Fibroblast of mammary gland (primary cell): ENCODE data around the gene CPNE5.

Experiments used
- DNase-seq: peaks from one replicate; pipeline ENCODE4 v3.0.0-alpha.2; 2010; ENCODE audit warnings: low read depth
- H3K4me3 ChIP-seq: 2 replicates; pipeline ENCODE4 v1.5.1; 2011; ENCODE audit warnings: low read depth, mild to moderate bottlenecking, low read length, moderate library complexity; ENCODE audit not compliant: control insufficient read depth
- TF ChIP-seq, protein P1 (sequence below): conservative IDR thresholded peaks from 2 replicates; pipeline ENCODE4 v1.5.1; 2011; ENCODE audit warnings: low read depth, low read length, inconsistent platforms; ENCODE audit not compliant: control insufficient read depth, insufficient read depth

CPNE5 gene

DNA sequence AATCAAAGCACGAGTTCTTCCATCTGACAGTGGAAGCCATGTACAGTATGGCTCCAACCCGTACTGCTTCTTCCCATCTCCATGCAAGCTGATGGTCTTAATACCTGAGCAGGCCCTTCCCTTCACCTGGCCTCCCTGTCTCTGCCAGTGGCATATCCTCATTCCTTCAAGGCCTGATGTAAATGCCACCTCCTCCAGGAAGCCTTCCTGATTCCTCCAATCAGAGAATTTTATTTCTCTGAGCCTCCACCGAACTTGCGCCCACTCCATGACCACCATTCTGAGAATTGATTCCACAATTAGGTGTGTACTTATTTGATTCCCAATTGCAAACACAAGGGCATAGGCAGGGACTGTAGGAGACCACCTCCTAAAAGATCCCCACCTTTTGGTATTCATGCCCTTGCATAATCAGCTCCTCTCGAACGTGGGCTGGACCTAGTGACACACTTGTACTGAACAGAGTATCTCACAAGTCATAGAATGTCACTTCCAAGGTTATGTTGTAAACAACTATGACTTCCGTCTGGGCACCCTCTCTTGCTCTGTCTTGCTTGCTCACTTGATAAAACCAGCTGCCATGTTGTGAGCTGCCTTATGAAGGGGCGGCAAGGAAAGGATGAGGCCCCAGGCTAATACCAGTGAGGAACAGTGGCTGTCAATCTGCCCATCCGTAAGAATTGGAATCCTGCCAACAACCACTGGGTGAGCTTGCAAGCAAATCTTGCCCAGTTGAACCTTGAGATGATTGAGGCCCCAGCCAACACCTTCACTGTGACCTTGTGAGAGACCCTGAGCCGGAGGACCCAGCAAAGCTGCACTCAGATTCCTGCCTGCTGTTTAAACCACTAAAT is 38.8 kb downstream of the CPNE5 start:
- TF ChIP-seq, protein P1, sequence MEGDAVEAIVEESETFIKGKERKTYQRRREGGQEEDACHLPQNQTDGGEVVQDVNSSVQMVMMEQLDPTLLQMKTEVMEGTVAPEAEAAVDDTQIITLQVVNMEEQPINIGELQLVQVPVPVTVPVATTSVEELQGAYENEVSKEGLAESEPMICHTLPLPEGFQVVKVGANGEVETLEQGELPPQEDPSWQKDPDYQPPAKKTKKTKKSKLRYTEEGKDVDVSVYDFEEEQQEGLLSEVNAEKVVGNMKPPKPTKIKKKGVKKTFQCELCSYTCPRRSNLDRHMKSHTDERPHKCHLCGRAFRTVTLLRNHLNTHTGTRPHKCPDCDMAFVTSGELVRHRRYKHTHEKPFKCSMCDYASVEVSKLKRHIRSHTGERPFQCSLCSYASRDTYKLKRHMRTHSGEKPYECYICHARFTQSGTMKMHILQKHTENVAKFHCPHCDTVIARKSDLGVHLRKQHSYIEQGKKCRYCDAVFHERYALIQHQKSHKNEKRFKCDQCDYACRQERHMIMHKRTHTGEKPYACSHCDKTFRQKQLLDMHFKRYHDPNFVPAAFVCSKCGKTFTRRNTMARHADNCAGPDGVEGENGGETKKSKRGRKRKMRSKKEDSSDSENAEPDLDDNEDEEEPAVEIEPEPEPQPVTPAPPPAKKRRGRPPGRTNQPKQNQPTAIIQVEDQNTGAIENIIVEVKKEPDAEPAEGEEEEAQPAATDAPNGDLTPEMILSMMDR: no peak
- no peak for DNase-seq
- H3K4me3 ChIP-seq: no peak overlapping the region

DNA sequence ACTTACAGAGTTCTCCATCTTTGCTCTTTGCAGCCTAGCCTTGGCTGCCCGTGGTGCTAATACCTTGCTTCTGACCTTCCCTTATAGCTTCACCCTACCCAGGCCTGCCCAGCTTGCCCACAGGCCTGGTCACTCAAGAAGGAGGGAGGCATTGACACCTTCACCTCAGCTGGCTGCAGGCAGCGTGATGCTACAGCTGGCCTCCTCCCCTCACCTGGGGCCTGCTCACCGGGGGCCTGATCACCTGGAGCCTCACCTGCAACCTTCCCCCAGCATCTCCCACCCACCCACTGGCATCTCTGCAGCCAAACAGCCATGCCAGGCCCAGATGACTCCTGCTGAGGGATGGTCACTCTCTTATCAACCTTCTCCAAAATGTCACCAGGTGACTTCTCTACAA is 40.4 kb downstream of the CPNE5 start:
- TF ChIP-seq, protein P1: no peak
- DNase-seq: no peak
- no peak overlapping the region for H3K4me3 ChIP-seq

DNA sequence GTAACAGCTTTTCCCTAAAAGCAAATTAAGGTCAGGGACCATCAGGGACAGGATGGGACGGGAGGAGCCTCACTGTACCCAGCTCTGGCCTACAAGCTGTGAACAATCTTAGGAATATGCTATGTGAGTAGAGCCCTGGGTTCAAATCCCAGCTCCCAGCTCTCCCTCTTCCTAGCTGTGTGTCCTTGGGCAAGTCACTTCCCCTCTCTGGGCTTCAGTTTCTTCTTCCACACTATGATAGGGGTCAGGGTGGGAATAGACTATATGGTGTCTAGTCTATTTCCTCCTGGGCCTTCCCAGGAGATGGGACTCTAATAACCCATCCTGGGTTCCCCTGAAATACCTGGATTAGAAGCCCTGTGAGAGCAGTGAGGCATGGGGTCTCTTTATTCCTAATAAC is 41.6 kb downstream of the CPNE5 start:
- H3K4me3 ChIP-seq: no peak overlapping the region
- DNase-seq: no peak
- TF ChIP-seq, protein P1: no peak

DNA sequence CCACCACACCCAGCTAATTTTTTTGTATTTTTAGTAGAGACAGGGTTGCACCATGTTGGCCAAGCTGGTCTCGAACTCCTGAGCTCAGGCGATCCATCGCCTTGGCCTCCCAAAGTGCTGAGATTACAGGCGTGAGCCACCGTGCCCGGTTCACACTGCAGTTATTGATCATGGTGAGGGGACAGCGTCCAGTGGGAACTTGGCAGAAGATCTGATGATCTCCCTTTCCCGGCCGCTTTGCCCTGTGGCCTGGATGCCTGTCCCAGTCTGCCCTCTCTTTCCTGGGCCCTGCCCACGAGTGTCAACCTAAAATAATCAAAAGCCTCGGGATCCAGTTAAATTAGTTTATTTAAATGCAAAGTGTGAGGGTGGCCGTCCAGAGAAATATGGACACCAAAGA is 42.2 kb downstream of the CPNE5 start:
- TF ChIP-seq, protein P1: no peak
- DNase-seq: no peak
- no peak overlapping the region for H3K4me3 ChIP-seq

DNA sequence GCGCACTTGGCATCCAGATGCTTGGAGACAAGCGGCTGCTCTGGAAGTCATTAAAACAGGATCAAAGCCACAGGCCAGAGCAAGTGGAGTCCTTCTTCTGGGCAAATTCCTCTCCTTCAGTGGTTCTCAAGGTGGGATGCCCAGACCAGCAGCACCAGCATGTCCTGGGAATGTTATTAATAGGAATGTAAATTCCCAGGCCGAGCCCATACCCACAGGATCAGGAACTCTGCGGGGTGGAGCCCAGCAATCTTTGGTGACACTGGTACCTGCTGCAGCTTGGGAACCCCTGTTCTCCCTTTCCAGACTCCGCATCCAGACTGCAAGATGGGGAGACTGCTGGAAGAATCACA is 44.6 kb downstream of the CPNE5 start:
- no peak overlapping the region for H3K4me3 ChIP-seq
- DNase-seq: no peak
- TF ChIP-seq, protein P1: no peak

DNA sequence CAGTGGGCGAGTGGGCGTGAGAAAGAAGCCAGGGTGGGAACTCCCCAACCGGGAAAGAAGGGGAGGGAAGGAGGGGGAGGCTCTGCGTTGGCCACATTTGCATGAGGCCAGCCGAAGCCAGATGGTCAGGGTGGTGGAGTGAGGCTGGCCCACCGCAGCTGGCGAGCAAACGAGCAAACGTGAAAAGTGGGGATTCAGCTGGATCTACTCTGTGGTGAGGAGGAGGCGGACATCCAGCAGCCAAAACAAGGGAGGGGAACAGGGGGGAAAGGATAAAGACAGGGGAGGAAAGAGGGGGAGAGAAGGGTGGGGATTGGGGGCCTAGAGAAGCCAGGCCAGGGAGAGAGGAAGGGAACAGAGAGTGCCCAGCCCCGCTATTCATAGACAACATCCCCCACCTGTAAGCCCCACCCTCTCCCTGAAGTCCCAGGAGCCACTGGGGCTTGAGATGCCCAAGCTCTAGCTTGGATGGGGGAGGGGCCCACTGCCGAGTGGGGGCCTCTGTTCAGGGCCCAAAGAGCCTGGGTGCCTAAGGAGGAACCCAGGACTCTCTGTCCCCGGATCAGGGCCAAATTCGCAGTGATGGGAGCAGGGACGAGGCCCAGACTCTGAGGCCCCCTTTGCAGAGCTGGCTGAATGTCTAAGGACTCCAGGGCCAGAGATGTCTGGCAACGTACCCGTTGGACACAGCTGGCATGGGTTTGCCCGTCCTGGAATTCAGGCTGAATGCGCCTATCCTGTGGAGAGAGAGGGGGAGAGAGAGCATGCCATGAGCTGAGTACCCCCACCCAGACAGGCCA is 45.1 kb downstream of the CPNE5 start:
- no peak overlapping the region for H3K4me3 ChIP-seq
- TF ChIP-seq, protein P1: no peak
- DNase-seq: no peak
